Gastrocnemius medialis (tissue), 4 donors: ENCODE measurements around the gene KLHDC10.

ENCODE experiments used
- POLR2A ChIP-seq, 2 donors: fragments of 450-650 bp; IDR thresholded peaks; one replicate each; pipeline ENCODE4 v1.6.1; 2017; ENCODE audit warnings: antibody characterized with exemption in 2 of 2, mild to moderate bottlenecking in 2 of 2, moderate library complexity in 2 of 2
- TF ChIP-seq, protein P1 (sequence below), 5 experiments: fragments of 450-650 bp in 3 of 5; fragments of 200-600 bp in 2 of 5; sonication (generic) in 2 of 5; IDR thresholded peaks in 4 of 5; conservative IDR thresholded peaks in 1 of 5; 1 replicate in 4 of 5; 2 replicates in 1 of 5; pipeline ENCODE4 v1.5.1; 2016 to 2019; ENCODE audit warnings: antibody characterized with exemption in 5 of 5, mild to moderate bottlenecking in 3 of 5, moderate library complexity in 3 of 5

DNA sequence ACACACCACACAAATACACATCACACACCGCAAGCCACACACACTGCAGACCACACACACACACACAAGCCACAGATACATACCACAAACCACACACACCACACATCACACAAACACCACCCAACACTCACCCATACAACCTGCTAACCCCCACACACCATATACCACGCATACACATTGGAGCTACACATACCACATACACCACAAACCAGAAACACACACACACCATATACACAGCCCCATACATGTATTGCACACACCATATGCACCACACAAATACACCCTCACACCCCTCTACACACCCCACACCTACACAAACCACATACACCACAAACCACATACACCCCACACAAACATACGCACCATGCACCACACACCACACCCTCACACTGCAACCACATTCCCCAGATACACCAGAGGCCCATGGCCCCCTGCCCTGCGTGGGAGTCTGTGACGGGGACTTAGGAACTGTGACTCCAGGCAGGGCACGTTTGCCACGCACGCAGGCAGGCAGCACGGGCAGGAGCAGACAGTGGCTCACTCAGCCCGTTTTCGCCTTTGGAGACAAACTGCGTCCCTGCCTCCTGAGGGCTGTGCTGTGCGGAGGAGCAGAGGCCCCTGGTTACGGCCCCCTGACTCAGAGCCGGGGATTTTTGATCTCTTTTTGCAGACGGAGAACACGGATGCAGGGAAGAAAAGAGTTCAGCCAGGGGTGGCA is 82.3 kb downstream of the KLHDC10 start:
- TF ChIP-seq, protein P1, sequence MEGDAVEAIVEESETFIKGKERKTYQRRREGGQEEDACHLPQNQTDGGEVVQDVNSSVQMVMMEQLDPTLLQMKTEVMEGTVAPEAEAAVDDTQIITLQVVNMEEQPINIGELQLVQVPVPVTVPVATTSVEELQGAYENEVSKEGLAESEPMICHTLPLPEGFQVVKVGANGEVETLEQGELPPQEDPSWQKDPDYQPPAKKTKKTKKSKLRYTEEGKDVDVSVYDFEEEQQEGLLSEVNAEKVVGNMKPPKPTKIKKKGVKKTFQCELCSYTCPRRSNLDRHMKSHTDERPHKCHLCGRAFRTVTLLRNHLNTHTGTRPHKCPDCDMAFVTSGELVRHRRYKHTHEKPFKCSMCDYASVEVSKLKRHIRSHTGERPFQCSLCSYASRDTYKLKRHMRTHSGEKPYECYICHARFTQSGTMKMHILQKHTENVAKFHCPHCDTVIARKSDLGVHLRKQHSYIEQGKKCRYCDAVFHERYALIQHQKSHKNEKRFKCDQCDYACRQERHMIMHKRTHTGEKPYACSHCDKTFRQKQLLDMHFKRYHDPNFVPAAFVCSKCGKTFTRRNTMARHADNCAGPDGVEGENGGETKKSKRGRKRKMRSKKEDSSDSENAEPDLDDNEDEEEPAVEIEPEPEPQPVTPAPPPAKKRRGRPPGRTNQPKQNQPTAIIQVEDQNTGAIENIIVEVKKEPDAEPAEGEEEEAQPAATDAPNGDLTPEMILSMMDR (IDR thresholded peaks at IDR 0.05 in 4 of 5, conservative IDR thresholded peaks at IDR 0.05 in 1 of 5), result no peak
- TF ChIP-seq POLR2A (IDR thresholded peaks at IDR 0.05), result no peak
